NOMO-1 treated with dmso at 0.1 percent for 144 hours (cell line): ENCODE results near the gene RPS6KB2.
A peak's percentile ranks its signal among the peaks of the same experiment; 100 is the strongest.

ENCODE experiments used
- DNase-seq: peaks from one replicate; lab custom pipeline; 2025; ENCODE audit not compliant: unreplicated experiment; lab: John Stamatoyannopoulos, UW

Gene RPS6KB2

GRCh38 chr11:67410369-67410831 is 17.9 kb upstream of the RPS6KB2 start:
- DNase-seq, result no peak

GRCh38 chr11:67410984-67411784 is 17.1 kb upstream of the RPS6KB2 start:
- DNase-seq, result no peak

- DNase-seq, result no peak
Observed at GRCh38 chr11:67411785-67412152, 16.5 kb upstream of the RPS6KB2 start.

- no peak for DNase-seq
Observed at GRCh38 chr11:67412495-67413179, 15.7 kb upstream of the RPS6KB2 start.

- DNase-seq, result no peak
Observed at GRCh38 chr11:67413266-67413849, 14.9 kb upstream of the RPS6KB2 start.

- DNase-seq, result no peak
Observed at GRCh38 chr11:67415501-67416304, 12.6 kb upstream of the RPS6KB2 start, which contains the start of gene CARNS1. Gene CARNS1, plus strand, starts transcription at chr11:67415678. Its CDS starts 522 bp downstream, at chr11:67416200.

GRCh38 chr11:67416416-67417335 is 11.6 kb upstream of the RPS6KB2 start:
- no peak for DNase-seq

GRCh38 chr11:67417425-67417824 is 10.9 kb upstream of the RPS6KB2 start:
- DNase-seq, result no peak

GRCh38 chr11:67418476-67419281 is 9.6 kb upstream of the RPS6KB2 start:
- DNase-seq, result no peak

GRCh38 chr11:67419325-67420049 is 8.8 kb upstream of the RPS6KB2 start:
- no peak for DNase-seq

- DNase-seq, result no peak
Observed at GRCh38 chr11:67420147-67420645, 8.1 kb upstream of the RPS6KB2 start.

- DNase-seq, result peak; percentile 79
Observed at GRCh38 chr11:67420646-67421429, 7.5 kb upstream of the RPS6KB2 start.

- no peak for DNase-seq
Observed at GRCh38 chr11:67421430-67422031, 6.8 kb upstream of the RPS6KB2 start.

- DNase-seq, result no peak
Observed at GRCh38 chr11:67422891-67423290, 5.4 kb upstream of the RPS6KB2 start.

- no peak for DNase-seq
Observed at GRCh38 chr11:67423466-67423865, 4.8 kb upstream of the RPS6KB2 start.

- no peak for DNase-seq
Observed at GRCh38 chr11:67423891-67424613, 4.2 kb upstream of the RPS6KB2 start.
